Measurements from ENCODE around the gene LCP1. TPM values are rescaled to one million over a fixed set of nuclear protein-coding genes. Genes with fewer than 3 reads are reported as not detected.

Gene LCP1
- total and polyA plus RNA-seq, 9 of the 15 experiments (the other 6 are each of a cell fraction or from before 2014, with no cell fraction given) = 83.0 to 255 (median 163) TPM

DNA sequence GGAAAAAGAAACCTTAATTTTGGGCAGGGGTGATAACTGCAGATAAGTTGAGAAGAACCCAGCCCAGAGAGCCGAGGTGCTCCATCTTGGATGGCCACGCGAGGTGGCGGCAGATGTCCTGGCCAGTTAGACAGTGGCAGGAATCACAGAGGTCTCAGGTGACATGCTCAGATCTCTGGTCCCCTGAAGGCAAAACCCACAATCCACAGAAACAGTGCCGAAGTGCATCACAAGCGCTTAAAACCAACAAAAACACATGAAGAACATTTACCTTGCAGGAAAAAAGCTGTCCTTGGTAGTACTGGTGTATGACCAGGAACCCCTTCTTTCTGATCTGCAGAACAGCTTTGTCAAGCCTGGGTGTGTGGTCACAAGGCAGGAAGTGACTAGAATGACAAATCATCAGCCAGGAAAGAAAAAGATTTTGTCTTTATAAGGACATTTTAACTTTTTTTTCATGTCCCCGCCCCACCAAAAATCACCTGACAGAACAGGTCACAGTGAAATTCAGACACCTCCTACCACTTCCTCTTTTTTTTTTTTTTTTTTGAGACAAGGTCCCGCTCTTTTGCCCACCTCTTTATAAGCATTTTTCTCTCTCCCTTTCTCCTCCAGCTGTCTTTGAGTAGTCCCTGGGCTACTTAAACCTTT lies at the start of gene LCP1 (continued):
- TF ChIP-seq RAD51 (IDR thresholded peaks at IDR 0.05; ENCODE audit: borderline replicate concordance, low read depth) (peak; percentile 47; the same call in 1 of the 2 replicates), NR2C2 (CRISPR knock-in tag; IDR thresholded peaks at IDR 0.05) (no peak), NR2C2 (tag; IDR thresholded peaks at IDR 0.05) (peak; percentile 20; the same call in 1 of the 2 replicates), CHAMP1 (IDR thresholded peaks at IDR 0.05) (no peak), MCM2 (IDR thresholded peaks at IDR 0.05; ENCODE audit: low read depth) (no peak), TAF9B (IDR thresholded peaks at IDR 0.05; ENCODE audit: partially characterized antibody) (peak; percentile 74), SRF (CRISPR knock-in tag; IDR thresholded peaks at IDR 0.05) (peak in 1 of 2 experiments; percentile 90; a peak in 2 of 4 replicates), TAF7 (tag; IDR thresholded peaks at IDR 0.05) (no peak), BRCA1 (IDR thresholded peaks at IDR 0.05) (no peak), BRCA1 (CRISPR knock-in tag; IDR thresholded peaks at IDR 0.05) (no peak), KDM1A (IDR thresholded peaks at IDR 0.05) (peak; percentile 46 to 57; a peak in 3 of 4 replicates), ZKSCAN1 (IDR thresholded peaks at IDR 0.05; ENCODE audit: low read depth, low read length) (no peak), ELF1 (tag; IDR thresholded peaks at IDR 0.05) (peak; percentile 64; the same call in 1 of the 2 replicates), GABPA (tag; conservative IDR thresholded peaks at IDR 0.05; ENCODE audit: low read depth) (peak; percentile 61), SMAD4 (CRISPR knock-in tag; conservative IDR thresholded peaks at IDR 0.05) (0 out of 2 replicates have a peak, but pooled peaks have one; percentile 29), EP400 (IDR thresholded peaks at IDR 0.05) (peak; percentile 82), CXXC5 (CRISPR knock-in tag; IDR thresholded peaks at IDR 0.05) (peak; percentile 18; the same call in 1 of the 2 replicates), MECOM (CRISPR knock-in tag; IDR thresholded peaks at IDR 0.05) (peak; percentile 77; the same call in 1 of the 2 replicates), NR3C1 (CRISPR knock-in tag; IDR thresholded peaks at IDR 0.05) (no peak), NFE2 (IDR thresholded peaks at IDR 0.05; ENCODE audit: low read depth) (peak; percentile 51), KDM5B (IDR thresholded peaks at IDR 0.05; ENCODE audit: insufficient replicate concordance, low read depth, low read length) (peak; percentile 78), PBX2 (CRISPR knock-in tag; IDR thresholded peaks at IDR 0.05; ENCODE audit: low read depth) (no peak), PBX2 (tag; conservative IDR thresholded peaks at IDR 0.05; ENCODE audit: low read depth) (peak; percentile 44)
- TF ChIP-seq, protein P1, sequence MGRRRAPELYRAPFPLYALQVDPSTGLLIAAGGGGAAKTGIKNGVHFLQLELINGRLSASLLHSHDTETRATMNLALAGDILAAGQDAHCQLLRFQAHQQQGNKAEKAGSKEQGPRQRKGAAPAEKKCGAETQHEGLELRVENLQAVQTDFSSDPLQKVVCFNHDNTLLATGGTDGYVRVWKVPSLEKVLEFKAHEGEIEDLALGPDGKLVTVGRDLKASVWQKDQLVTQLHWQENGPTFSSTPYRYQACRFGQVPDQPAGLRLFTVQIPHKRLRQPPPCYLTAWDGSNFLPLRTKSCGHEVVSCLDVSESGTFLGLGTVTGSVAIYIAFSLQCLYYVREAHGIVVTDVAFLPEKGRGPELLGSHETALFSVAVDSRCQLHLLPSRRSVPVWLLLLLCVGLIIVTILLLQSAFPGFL (CRISPR knock-in tag; IDR thresholded peaks at IDR 0.05) = 0 out of 2 replicates have a peak, but pooled peaks have one; percentile 32

All from K562 (cell line).